HG02970 (cell line): ENCODE data around the gene CFAP20.

ENCODE experiments used
- ATAC-seq: cut with Tn5 transposase; IDR thresholded peaks from one replicate; pipeline ENCODE4 v1.9.1; 2021; ENCODE audit warnings: mild to moderate bottlenecking, moderate library complexity, moderate number of reproducible peaks; ENCODE audit not compliant: unreplicated experiment, low FRiP score

The CFAP20 gene

DNA sequence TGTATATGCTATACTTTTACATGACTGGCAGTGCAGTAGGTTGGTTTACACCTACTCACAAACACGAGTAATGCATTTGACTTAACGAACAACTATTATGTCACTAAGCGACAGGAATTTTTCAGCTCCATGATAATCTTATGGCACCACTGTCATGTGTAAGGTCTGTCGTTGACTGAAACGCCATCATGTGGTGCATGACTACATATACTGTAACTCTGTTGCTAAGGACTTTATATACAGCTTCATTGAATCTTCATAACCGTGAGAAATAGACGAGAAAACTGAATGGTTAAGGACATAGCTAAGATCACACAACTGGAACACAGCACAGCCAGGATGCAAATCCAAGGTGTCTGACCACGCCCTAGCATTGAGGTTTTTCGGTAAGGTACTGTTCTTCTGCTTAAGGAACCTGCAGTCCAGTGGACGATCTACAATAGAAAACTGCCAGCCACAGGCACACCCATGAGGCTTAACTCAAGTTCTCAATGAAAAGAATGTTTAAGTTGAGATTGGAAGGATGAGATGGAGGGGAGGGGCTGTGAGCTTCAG lies 3.3 kb downstream of the CFAP20 start:
- no peak for ATAC-seq

- no peak for ATAC-seq
Measured at GRCh38 chr16:58125041-58125440, 4.1 kb downstream of the CFAP20 start.

GRCh38 chr16:58124601-58124915 lies 4.6 kb downstream of the CFAP20 start:
- no peak for ATAC-seq

- no peak for ATAC-seq
Measured at GRCh38 chr16:58123896-58124600, 5.1 kb downstream of the CFAP20 start.

DNA sequence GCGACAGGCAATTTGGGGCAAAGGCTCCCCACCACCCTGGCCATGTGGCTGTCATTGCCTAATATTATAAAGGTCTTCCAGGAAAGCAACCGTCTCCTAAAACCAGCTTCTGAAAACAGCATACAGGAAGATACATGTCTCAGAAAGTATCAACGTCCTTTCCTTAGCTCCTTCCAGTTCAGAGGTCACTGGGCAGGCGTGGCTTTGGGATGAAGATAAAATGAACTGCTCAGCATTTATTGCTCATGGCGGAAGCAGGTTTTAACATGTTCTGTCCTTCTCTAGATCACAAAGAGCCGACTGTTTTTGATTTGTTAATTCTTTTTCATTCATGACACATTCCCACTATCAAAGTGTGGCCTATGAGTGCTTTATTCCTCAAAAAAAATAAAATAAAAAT lies 8.0 kb downstream of the CFAP20 start:
- no peak for ATAC-seq

DNA sequence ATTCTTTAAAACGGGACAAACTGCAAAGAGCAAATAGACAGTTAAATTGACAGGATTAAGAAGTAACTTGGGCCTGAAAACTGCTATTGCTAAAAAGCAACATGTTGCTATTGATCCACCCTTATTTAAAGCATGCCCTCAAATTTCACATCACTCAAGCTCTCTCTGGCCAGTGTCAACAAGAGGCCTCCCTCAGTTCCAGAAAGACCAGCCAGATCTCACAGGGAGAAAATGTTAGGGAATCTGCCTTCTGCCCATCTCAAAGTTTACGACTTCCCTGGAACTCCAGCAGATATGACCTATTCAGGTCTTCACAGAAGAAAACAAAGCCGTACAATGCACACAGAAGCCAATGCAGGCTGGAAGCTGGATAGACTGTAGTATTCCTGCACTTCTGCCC lies 8.9 kb downstream of the CFAP20 start:
- ATAC-seq = no peak

GRCh38 chr16:58119509-58119845 lies 9.7 kb downstream of the CFAP20 start:
- ATAC-seq = no peak

DNA sequence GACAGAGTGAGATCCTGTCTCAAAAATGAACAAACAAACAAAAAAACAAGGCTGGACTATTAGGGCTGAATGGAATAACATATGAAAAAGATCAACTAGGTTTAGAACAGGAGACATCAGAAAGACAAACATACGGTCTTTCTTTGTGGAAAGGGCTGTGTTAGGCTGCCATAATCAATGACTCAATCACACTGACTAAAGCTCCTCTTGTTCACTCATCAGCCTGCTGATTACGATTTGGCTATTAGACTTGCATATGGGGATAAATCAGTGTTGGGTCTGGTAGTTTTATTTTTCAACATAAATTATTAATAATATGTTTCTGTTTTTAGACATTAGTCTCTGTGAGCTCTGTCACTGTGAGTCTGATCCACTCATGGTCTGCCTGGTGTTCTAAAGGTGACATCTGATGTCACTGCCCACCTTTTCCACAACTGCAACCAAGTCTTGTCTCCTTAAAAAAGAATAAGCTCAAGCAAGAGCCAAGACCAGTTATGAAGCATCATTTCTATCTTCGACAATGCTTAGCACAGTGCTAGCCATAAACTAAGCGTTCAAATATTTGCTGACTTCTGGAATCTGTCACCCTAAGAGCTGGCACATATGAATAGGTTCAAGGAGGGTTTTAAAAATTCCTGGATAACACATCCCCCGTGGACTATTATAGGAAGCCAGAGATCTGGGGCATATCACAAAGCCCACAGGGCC lies 10.2 kb downstream of the CFAP20 start:
- ATAC-seq = no peak

GRCh38 chr16:58116529-58116928 lies 12.7 kb downstream of the CFAP20 start:
- ATAC-seq = no peak

DNA sequence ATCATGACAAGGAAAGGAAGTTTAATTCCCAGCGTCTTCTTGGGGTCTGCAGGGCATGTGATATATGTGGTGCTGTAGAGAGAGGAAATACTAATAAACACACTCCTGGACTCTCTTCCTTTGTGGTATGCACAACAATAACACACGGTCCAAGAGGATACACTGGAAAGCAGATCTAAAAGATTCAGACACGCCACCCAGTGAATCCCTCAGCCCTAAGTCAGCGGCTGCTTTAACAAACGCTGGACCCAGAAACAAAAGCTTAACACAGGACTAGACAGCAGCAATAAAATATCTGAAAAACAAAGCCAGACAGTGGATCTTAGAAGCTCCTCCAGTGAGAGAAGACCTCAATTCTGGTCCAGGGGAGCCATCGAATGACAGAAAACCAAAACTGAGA lies 13.1 kb downstream of the CFAP20 start:
- ATAC-seq = no peak

- no peak for ATAC-seq
Measured at GRCh38 chr16:58114827-58115825, 14.1 kb downstream of the CFAP20 start.

DNA sequence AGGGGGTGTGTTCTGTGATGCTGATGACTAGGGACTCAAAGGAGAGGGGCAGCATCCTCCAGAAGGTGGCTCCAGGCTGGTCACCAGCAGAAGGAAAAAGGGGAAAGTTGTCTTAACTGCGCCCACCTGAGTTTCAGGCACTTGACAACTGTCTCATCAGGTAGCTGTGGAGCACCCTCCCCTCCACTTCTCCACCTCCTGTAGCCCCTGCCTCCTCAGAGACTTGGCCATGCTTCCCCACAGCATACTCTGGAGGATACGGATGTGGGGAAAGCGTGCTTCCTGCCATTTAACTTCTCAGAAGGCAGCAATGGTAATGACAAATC lies 17.9 kb downstream of the CFAP20 start:
- ATAC-seq = no peak

DNA sequence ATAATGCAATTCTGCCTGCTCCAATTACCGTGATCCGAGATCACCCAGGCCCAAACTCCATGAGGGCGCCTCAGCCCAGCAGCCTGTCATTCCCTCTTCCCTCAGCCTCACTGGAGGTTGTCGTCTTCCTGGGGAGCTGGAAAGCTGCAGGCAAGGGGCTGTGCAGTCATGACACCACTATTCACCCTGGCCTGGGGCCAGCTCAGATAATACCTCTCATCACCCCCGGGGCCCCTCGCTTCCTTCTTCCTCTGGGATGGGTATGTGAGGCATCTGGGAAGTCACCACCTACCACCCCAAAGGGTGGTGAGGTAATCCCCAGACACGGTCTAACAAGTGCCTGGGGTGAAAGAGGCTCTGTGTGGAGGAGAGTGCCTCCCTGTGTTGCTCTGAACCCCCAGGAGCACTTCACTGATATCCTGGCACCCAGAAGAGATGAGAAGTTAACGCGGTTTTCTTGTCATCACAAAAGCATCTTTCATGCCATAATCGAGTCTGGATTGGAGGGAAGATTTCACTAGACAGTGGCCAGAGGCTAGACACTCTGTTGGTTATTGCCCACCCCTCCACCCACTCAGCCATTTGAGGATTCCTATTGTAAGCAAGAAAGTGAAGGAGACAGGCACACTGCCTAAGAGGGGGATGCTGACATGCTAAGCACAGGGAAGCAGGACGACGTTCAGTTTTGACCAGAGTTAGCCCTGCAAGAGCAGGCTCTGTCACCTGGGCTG lies 18.4 kb downstream of the CFAP20 start:
- no peak for ATAC-seq

GRCh38 chr16:58109881-58110280 lies 19.3 kb downstream of the CFAP20 start:
- no peak for ATAC-seq

DNA sequence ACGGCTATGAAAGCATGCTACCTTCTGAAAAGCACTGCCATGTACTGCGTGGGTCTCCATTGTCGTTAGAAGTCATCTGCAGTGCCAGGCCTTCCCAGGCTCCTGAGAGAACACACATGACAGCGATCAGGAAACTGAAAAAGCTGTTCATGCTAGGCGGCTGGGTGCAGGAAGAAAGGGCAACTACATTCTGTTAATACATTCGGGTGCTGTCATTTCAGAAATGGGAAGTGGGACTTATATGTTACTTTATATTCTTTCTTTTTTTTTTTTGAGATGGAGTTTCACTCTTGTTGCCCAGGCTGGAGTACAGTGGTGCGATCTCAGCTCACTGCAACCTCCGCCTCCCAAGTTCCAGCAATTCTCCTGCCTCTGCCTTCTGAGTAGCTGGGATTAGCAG lies 19.9 kb downstream of the CFAP20 start:
- no peak for ATAC-seq

DNA sequence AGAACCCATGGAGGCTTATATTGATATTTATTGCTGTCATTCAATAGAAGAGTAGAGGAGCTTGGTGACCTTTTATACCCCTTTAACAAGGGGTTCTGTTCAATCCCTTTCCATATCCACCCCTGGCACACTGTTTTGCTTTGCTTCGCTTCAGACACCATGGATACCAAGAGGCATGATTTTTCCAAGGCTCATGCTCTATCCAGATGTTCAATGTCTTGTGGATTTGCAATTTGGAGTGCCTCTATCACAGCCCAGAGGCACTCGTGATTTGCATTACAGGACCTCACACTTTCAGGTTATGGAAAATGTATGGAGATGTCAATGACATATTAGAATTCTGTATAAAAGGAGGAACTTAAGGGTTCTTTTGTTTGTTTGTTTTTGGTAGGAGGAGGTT lies 21.5 kb downstream of the CFAP20 start:
- ATAC-seq = no peak

GRCh38 chr16:58107228-58107627 lies 22.0 kb downstream of the CFAP20 start:
- ATAC-seq = no peak

DNA sequence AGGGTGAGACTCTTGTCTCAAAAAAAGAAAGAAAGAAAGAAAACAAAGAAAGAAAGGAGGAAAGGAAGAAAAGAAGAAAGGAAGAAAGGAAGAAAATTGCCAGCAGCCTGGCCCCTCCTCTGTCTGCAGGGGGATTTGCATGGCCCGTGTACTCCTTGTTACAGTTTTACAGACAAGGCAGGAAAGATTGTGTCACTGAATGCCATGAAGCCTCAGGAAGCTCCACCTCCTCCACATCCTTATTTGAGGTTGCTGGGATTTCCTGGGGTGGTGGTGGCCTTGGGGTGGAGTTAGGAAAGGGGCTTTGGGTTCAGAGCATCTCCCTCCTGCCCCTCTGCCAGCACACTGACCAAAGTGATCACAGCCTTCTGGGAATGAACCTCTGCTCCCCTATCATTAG lies 23.6 kb downstream of the CFAP20 start:
- ATAC-seq = no peak

DNA sequence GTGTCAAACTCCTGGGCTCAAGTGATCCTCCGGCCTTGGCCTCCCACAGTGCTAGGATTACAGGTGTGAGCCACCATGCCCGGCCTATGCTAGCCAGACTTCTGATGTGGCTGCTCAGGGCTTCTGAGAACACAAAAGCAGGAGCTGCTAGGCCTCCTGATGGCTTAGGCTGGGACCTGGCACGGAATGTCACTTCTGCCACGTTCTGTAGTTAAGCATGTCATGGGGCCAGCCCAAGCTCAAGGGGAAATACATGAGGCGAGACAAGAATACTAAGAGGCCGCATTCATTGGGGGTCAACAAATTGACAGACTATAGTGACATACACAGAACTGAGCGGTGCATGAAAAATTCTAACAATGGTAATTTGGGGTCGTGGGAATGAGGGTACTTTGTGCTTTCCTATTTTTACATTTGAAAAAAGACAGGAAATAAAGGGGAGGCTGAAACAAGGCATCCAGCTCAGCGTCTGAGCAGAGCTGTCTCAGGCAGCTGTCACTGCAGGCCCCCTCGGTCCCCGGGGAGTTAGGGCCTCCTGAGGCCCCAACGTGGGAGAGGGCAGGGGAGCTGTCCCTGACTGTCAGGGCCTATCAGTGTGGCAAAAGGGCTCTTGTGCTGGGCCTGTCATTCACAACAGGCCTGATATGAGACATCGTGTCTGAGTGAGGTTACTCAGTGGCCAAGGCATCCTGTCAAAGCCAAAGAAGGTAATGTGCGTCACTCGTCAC lies 26.4 kb downstream of the CFAP20 start:
- peak; percentile 64 for ATAC-seq

GRCh38 chr16:58099956-58100300 lies 29.3 kb downstream of the CFAP20 start:
- ATAC-seq = no peak
